ENCODE results near the gene LMOD3.

Gene LMOD3

DNA sequence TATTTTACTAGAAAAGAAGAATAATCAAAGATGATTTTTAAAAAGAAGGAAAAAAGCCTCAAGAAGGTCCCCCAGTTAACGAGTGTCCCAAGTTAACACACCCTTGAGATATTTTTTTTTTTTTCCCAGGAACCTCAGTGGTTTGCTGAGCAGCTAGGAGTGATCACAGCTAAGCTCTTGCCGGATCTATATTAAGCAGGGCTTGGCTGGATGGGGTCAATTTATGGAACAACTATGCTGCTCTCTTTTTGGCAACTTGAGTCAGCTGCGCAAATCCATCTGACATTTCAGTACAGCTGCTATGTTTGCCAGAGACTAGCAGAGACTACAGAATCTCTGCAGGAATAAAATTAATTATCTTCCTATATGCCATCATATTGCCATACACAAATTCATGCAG, at the start of gene LMOD3:
LMOD3 (minus strand) TSS at position 193 of the 400 bp plus-strand sequence. CDS start 209 bp downstream, outside the sequence.
- DNase-seq (ENCODE audit: low read depth in 2 of 2, low spot score in 1 of 2) = no peak

- no peak for DNase-seq (ENCODE audit: low read depth in 2 of 2, low spot score in 1 of 2)
Observed at GRCh38 chr3:69172058-69172457, 49.7 kb upstream of the LMOD3 start.

- no peak for DNase-seq (ENCODE audit: low read depth in 2 of 2, low spot score in 1 of 2)
Observed at GRCh38 chr3:69166446-69166845, 44.1 kb upstream of the LMOD3 start.

- no peak for DNase-seq (ENCODE audit: low read depth in 2 of 2, low spot score in 1 of 2)
Observed at GRCh38 chr3:69165744-69166143, 43.3 kb upstream of the LMOD3 start.

GRCh38 chr3:69164296-69164695, 41.9 kb upstream of the LMOD3 start:
- DNase-seq (ENCODE audit: low read depth in 2 of 2, low spot score in 1 of 2) = no peak

- no peak for DNase-seq (ENCODE audit: low read depth in 2 of 2, low spot score in 1 of 2)
Observed at GRCh38 chr3:69162308-69162980, 40.0 kb upstream of the LMOD3 start.

GRCh38 chr3:69161587-69162307, 39.4 kb upstream of the LMOD3 start:
- no peak for DNase-seq (ENCODE audit: low read depth in 2 of 2, low spot score in 1 of 2)

GRCh38 chr3:69160525-69160924, 38.1 kb upstream of the LMOD3 start:
- no peak for DNase-seq (ENCODE audit: low read depth in 2 of 2, low spot score in 1 of 2)

- no peak for DNase-seq (ENCODE audit: low read depth in 2 of 2, low spot score in 1 of 2)
Observed at GRCh38 chr3:69160107-69160506, 37.7 kb upstream of the LMOD3 start.

DNA sequence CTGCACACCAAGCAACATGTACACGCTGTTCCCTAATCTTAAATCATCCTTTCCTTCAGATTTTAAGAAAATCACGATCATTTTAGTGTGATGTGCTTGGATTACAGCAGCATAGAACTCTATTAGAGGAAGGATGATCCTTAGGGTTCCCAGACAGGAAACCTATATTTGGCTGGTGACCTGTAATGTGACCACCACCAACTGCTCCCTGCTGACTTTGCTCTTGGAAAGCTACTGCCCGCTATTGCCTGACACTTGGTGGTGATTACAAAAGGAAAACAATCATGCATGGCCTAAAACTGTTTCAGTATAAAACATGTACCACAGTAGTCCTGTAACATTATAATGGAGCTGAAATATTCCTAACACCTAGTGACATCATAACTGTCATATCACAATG, 27.2 kb upstream of the LMOD3 start:
- DNase-seq (ENCODE audit: low read depth in 2 of 2, low spot score in 1 of 2) = no peak

DNA sequence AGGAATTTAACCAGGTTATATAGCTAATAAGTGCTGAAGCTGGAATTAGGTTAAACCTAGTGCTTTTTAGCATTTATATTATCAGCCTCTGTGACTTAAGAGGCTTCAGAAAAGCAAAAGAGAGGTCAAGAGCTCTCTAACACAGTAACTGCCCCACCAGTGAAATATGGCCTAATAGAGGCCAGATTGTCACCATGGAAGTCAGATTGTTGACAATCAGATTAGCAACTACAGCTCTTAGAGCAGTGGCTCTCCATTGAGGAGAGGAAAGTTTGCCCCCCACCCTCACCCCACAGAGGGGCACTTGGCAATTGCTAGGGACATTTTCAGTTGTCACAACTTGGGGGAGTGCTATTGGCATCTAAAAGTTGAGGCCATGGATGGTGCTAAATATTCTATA, 23.3 kb upstream of the LMOD3 start:
- DNase-seq (ENCODE audit: low read depth in 2 of 2, low spot score in 1 of 2) = no peak

GRCh38 chr3:69144631-69145245, 22.3 kb upstream of the LMOD3 start:
- DNase-seq (ENCODE audit: low read depth in 2 of 2, low spot score in 1 of 2) = no peak

DNA sequence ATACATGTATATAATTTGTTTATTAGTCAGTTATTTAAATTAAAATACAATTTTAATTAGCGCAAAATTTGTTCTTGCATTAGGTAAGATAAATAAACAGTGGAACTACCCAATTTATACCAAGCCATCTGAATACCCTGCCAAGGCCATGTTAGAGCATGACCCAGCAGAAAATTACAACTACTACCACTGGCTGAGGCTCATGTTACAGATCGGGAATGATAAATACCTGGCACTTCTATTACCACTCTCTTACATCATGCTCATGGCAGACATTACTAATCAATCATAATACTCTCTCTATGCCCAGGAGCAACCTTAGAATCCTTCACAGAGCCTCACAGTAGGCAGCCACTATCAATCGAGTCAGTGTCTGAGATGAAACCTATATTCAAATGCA, 21.2 kb upstream of the LMOD3 start:
- DNase-seq (ENCODE audit: low read depth in 2 of 2, low spot score in 1 of 2) = no peak

- no peak for DNase-seq (ENCODE audit: low read depth in 2 of 2, low spot score in 1 of 2)
Observed at GRCh38 chr3:69142797-69143454, 20.5 kb upstream of the LMOD3 start.

DNA sequence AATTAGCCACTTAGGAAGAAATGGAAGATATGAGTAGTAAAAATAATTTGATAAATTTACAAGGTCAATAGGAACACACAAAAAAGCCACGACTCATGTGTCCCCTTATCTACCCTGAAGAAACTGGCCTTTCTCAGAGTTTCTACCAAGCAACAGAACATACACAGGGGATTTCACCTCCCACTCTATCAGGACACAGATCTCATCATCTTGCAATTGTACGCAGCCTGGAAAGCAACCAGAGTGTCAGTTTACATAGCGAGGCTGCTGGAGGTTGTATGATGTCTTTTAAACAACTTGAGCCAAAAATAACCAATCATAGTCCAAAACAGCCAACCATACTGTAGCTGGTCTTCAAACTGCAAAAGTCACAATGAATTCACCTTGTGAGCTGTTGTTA, 19.7 kb upstream of the LMOD3 start:
- no peak for DNase-seq (ENCODE audit: low read depth in 2 of 2, low spot score in 1 of 2)

DNA sequence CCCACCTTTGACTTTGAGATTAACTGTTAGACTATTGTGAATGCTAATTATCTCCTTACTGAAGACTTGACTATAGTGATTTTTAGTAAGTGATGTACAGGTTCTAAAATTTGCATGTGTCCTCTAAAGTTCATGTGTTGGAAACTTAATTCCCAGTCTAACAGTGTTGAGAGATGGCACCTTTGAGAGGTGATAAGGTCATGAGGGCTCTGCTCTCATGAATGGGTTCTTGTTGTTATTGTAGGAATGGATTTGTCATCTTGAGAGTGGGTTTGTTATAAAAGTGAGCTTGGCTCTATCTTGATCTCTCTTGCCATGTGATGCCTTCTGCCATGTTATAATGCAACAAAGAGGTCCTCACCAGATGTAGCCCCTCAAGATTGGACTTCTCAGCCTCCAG, 18.9 kb upstream of the LMOD3 start:
- no peak for DNase-seq (ENCODE audit: low read depth in 2 of 2, low spot score in 1 of 2)

GRCh38 chr3:69137412-69137811, 15.0 kb upstream of the LMOD3 start:
- DNase-seq (ENCODE audit: low read depth in 2 of 2, low spot score in 1 of 2) = no peak

DNA sequence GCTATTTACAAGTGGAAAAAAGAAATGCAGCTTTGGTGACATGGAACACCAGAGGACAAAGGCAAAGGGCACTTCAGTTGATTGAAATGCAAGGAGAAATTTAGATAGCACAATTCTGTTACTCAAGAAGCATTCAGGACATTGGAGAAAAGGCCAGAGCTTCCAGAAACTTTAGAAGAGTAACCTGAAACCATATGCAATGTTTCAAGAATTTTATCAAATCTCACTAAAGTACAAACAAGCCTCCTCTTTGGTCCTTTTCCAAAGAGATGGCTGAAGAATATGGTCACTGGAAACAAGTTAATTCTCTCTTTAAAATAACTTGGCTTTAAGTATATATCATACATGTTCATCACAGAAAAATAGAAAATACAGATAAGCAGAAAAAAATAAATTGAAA, 14.6 kb upstream of the LMOD3 start:
- no peak for DNase-seq (ENCODE audit: low read depth in 2 of 2, low spot score in 1 of 2)

DNA sequence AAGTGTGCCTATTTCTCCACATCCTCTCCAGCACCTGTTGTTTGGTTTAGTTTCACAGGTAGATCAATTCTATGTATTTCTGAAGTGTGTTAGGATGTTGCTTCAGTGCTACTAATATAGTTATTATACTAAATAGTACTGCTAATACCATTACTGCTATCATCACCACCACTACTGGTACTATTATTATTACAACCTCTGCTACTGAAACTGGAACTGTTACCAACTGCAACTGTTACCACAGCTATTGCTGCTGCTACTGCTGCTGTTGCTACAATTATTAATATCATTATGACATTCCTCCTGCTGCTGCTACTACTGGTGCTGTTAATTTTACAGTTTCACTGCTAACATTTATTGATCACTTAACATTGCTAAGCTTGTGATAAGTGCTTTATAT, 8.3 kb upstream of the LMOD3 start:
- no peak for DNase-seq (ENCODE audit: low read depth in 2 of 2, low spot score in 1 of 2)

GRCh38 chr3:69129531-69129930, 7.1 kb upstream of the LMOD3 start:
- no peak for DNase-seq (ENCODE audit: low read depth in 2 of 2, low spot score in 1 of 2)

DNA sequence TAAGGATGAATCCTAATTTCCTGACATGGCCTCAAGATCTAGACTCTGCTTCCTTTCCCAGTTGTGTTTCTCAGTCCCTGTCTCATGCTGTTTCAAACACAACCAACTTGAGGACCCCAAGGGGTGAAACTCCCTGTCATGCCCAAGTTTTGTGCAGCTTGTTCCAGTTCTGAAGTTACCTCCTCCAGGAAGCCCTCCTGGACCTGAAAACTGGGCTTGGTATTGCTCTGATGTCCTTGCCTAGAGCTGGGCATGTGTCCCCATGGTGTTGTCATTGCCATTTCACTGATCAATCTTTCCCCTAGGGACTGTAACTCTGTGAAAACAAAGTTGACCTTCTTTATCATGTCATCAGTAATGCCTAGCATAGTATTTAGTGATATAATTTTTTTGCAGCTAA, 6.1 kb upstream of the LMOD3 start:
- no peak for DNase-seq (ENCODE audit: low read depth in 2 of 2, low spot score in 1 of 2)

GRCh38 chr3:69126999-69127398, 4.6 kb upstream of the LMOD3 start:
- DNase-seq (ENCODE audit: low read depth in 2 of 2, low spot score in 1 of 2) = no peak

Measured in stimulated activated CD8-positive, alpha-beta memory T cell treated with anti-CD3 and anti-CD28 coated beads, Interleukin-4, amount 100 ng/mL, for 4 hours (primary cell).